ENCODE data around the gene SAP130. TPM values are rescaled to one million over a fixed set of nuclear protein-coding genes. Genes with fewer than 3 reads are reported as not detected.
A peak's percentile ranks its signal among the peaks of the same experiment; 100 is the strongest.

SAP130 gene
- 10 to 100 TPM; 20.3 to 25.3 (median 22.4) TPM for total RNA-seq (2021; fragmentation: NEBNext Ultra II Directional; extraction: Animal tissue kit (Norgen Biotek cat#: 25700))
- long read RNA-seq, partial matches to known transcripts, result 0 of 1 reads
- long read RNA-seq, other reads (novel, unspliced or antisense), result 1 of 1 reads

DNA sequence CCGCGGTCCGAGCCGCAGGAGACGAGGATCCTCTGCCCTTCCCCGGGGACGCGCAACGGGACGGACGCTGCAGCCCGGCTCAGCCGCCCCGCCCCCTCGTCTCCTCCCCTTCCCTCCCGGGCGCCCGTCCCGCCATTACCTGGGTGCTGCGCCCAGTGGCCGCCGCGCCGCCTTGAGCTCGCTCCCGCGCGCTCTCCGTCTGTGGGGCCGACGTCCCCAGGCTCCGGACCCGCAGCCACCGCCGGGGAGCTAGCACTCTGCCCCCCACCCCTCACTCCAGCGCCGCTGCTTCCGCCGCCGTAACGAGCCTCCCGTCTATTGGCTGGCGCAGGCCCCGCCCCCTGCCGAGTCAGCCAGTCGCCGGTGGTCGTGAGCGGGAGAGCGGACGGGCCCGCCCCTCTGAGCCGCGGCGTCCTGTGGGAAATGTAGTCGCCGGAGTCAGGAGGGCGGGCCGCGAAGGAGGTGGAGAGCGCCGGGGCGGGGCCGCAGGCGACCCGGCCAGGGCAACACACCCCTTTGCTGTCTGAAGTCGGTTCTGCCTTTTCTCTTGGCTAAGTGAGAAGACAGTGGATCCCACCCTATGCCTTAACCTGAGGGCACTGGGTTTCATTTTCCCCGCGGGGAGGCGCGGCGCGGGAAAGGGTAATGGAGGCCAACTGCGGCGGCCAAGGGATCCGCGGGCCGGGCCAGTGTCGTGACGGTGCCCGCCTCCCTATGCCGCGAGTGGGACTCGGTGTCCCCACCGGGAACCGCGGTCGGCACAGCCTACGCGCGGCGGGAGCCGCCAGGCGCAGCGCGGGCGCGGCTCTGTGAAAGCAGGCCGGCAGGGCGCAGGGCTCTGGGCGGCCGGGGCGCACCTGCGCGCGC is at the start of gene SAP130:
TSS of gene SAP130 (minus strand) at position 259 of the 867 bp plus-strand sequence. CDS start 1,767 bp downstream, outside the sequence.
- DNase-seq, result peak; percentile 93
- peak within 1 kb of the TSS; percentile 94 for H3K4me3 Mint-ChIP-seq
- peaks cover 3% of the 10 kb centered on the region for H3K27me3 Mint-ChIP-seq (ENCODE audit: insufficient read depth)
- H3K36me3 Mint-ChIP-seq (ENCODE audit: low read depth), result peaks cover 5% of the 10 kb centered on the region
- H3K9me3 Mint-ChIP-seq, result peaks cover 19% of the 10 kb centered on the region
- peaks cover 25% of the 10 kb centered on the region for H3K4me1 Mint-ChIP-seq (ENCODE audit: low read depth)
- TF ChIP-seq, protein P1, sequence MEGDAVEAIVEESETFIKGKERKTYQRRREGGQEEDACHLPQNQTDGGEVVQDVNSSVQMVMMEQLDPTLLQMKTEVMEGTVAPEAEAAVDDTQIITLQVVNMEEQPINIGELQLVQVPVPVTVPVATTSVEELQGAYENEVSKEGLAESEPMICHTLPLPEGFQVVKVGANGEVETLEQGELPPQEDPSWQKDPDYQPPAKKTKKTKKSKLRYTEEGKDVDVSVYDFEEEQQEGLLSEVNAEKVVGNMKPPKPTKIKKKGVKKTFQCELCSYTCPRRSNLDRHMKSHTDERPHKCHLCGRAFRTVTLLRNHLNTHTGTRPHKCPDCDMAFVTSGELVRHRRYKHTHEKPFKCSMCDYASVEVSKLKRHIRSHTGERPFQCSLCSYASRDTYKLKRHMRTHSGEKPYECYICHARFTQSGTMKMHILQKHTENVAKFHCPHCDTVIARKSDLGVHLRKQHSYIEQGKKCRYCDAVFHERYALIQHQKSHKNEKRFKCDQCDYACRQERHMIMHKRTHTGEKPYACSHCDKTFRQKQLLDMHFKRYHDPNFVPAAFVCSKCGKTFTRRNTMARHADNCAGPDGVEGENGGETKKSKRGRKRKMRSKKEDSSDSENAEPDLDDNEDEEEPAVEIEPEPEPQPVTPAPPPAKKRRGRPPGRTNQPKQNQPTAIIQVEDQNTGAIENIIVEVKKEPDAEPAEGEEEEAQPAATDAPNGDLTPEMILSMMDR (IDR thresholded peaks at IDR 0.05), result 0 out of 2 replicates have a peak, but pooled peaks have one; percentile 7
- peak within 1 kb of the TSS; percentile 85 for H3K27ac Mint-ChIP-seq

DNA sequence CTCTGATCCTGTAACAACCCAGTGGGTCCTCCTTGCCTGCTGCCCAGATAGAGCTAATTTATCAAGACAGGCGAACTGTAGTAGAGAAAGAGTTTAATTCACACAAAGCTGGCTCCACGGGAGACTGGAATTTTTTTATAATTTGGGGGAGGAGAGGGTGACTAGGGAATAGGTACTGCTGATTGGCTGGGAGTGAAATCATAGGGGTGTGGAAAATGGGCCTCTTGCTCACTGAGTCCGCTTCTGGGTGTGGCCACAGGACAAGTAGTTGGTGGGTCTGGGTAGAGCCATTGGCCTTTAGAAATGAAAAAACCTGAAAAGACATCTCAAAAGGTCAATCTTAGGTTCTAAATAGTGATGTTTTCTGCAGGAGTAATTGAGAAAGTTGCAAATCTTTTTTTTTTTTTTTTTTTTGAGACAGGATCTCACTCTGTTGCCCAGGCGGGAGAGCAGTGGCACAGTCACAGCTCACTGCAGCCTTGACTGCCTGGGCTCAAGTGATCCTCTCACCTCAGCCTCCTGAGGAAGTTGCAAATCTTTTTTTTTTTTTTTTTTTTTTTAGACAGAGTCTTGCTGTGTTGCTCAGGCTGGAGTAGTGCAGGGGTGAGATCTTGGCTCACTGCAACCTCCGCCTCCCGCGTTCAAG is 48.7 kb upstream of the SAP130 start:
- peaks cover 13% of the 10 kb centered on the region for H3K27me3 Mint-ChIP-seq (ENCODE audit: insufficient read depth)
- no peaks in the 10 kb centered on the region for H3K9me3 Mint-ChIP-seq
- no peak for DNase-seq
- H3K4me3 Mint-ChIP-seq, result no peak overlapping the region
- H3K4me1 Mint-ChIP-seq (ENCODE audit: low read depth), result 0 out of 2 replicates have a peak, but pooled peaks cover 5% of the 10 kb centered on the region
- no peak overlapping the region for H3K27ac Mint-ChIP-seq
- no peaks in the 10 kb centered on the region for H3K36me3 Mint-ChIP-seq (ENCODE audit: low read depth)
- TF ChIP-seq, protein P1 (IDR thresholded peaks at IDR 0.05), result no peak

DNA sequence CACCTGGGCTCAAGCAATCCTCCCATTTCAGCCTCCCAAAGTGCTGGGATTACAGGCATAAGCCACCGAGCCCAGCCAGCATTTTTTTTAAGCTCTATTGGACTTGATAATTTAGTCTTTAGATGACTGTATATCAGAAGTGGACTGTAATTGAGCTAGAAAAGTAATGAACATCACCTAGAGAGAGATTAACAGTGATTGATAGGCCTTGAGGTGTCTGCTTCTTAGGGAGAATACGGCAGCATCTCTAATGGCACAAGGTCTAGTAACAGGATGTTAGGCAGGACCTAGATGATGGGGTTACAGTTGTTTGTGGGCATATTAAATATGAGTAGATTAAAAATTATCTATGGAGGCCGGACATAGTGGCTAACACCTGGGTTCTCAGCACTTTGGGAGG is 45.4 kb upstream of the SAP130 start:
- H3K27ac Mint-ChIP-seq, result no peak overlapping the region
- no peaks in the 10 kb centered on the region for H3K36me3 Mint-ChIP-seq (ENCODE audit: low read depth)
- no peaks in the 10 kb centered on the region for H3K9me3 Mint-ChIP-seq
- H3K4me3 Mint-ChIP-seq, result no peak overlapping the region
- no peak for DNase-seq
- H3K4me1 Mint-ChIP-seq (ENCODE audit: low read depth), result 0 out of 2 replicates have a peak, but pooled peaks cover 5% of the 10 kb centered on the region
- peaks cover 6% of the 10 kb centered on the region for H3K27me3 Mint-ChIP-seq (ENCODE audit: insufficient read depth)
- TF ChIP-seq, protein P1 (IDR thresholded peaks at IDR 0.05), result no peak

DNA sequence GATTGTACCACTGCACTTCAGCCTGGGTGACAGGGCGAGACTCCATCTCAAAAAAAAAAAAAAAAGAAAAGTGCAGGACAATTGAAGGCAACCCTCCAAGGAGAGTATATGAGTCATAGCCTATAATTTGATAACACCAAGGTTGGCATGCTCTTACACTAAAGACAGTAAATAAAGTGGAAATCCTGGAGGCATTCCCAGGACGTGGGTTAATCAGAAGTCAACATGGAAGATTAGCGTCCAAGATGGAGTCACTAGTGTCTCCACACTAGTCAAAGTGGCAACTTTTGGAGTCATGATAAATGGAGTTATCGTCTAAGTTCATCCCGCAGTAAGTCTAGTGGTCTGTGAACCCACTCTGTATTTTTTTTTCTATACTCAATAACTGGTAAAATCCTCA is 41.9 kb upstream of the SAP130 start:
- no peak for DNase-seq

DNA sequence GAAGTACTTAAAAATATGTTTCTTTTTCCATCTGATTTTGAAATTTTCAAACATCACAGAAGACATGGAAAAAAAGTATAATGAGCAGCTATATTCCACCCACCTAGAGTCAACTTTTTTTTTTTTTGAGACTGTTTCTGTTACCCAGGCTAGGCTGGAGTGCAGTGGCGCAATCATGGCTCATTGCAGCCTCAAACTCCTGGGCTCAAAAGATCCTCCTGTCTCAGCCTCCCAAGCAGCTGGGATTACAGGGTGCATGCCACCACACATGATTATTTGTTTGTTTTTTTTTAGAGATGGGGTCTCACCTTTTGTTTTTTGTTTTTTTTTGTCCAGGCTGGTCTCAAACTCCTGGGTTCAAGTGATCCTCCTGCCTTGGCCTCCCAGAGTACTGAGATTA is 36.5 kb upstream of the SAP130 start:
- Mint-ChIP-seq H3K9me3 (no peaks in the 10 kb centered on the region), H3K27me3 (ENCODE audit: insufficient read depth) (peaks cover 4% of the 10 kb centered on the region), H3K4me3 (no peak overlapping the region), H3K4me1 (ENCODE audit: low read depth) (no peaks in the 10 kb centered on the region), H3K36me3 (ENCODE audit: low read depth) (no peaks in the 10 kb centered on the region), H3K27ac (no peak overlapping the region)
- DNase-seq, result no peak
- TF ChIP-seq, protein P1 (IDR thresholded peaks at IDR 0.05), result no peak

More for the DNA sequence above, 41.9 kb upstream of the SAP130 start:
- Mint-ChIP-seq H3K4me3 (no peak overlapping the region), H3K27ac (no peak overlapping the region), H3K9me3 (no peaks in the 10 kb centered on the region), H3K27me3 (ENCODE audit: insufficient read depth) (peaks cover 2% of the 10 kb centered on the region), H3K4me1 (ENCODE audit: low read depth) (0 out of 2 replicates have a peak, but pooled peaks cover 5% of the 10 kb centered on the region), H3K36me3 (ENCODE audit: low read depth) (no peaks in the 10 kb centered on the region)
- TF ChIP-seq, protein P1 (IDR thresholded peaks at IDR 0.05), result no peak

Data from HFFc6 (cell line).